Transverse colon (tissue), 4 donors: ENCODE data around the gene ASAP3. TPM values are rescaled to one million over a fixed set of nuclear protein-coding genes. Genes with fewer than 3 reads are reported as not detected.

Source experiments
- DNase-seq: peaks from one replicate; pipeline ENCODE4 v3.0.0-alpha.2; 2019
- H3K27ac ChIP-seq, 4 donors: fragments of 200-600 bp; sonication (generic); 2 replicates each; pipeline ENCODE4 v1.5.1; 2016 to 2018; ENCODE audit warnings: inconsistent platforms in 4 of 4
- H3K27me3 ChIP-seq: fragments of 200-600 bp; sonication (generic); 2 replicates; pipeline ENCODE4 v1.5.1; 2017; ENCODE audit warnings: inconsistent platforms
- H3K36me3 ChIP-seq, 4 donors: fragments of 200-600 bp; sonication (generic); 2 replicates each; pipeline ENCODE4 v1.5.1; 2017 to 2019; ENCODE audit warnings: inconsistent platforms in 4 of 4
- H3K4me1 ChIP-seq, 4 donors: fragments of 200-600 bp; sonication (generic); 2 replicates each; pipeline ENCODE4 v1.5.1; 2017 to 2020; ENCODE audit warnings: inconsistent platforms in 4 of 4
- H3K4me3 ChIP-seq, 4 donors: fragments of 200-600 bp; sonication (generic); 1 replicate in 1 of 4; 2 replicates in 3 of 4; pipeline versions ENCODE4 v1.5.1 to v1.6.1; 2017 to 2019; ENCODE audit warnings: inconsistent platforms in 4 of 4
- H3K9me3 ChIP-seq, 2 donors: fragments of 200-600 bp; sonication (generic); 2 replicates each; pipeline ENCODE4 v1.5.1; 2017 to 2019; ENCODE audit warnings: inconsistent platforms in 2 of 2
- CTCF ChIP-seq, 5 experiments: fragments of 200-600 bp in 3 of 5; fragments of 450-650 bp in 2 of 5; sonication (generic) in 3 of 5; IDR thresholded peaks; 1 replicate in 2 of 5; 2 replicates in 3 of 5; pipeline ENCODE4 v1.5.1; 2016 to 2017; ENCODE audit warnings: antibody characterized with exemption in 5 of 5, inconsistent platforms in 3 of 5, mild to moderate bottlenecking in 2 of 5, moderate library complexity in 1 of 5
- EP300 ChIP-seq: sonication (generic); formaldehyde crosslinking; IDR thresholded peaks from one replicate; pipeline ENCODE4 v1.6.1; 2017; ENCODE audit warnings: antibody characterized with exemption, low read depth
- POLR2A ChIP-seq: fragments of 450-650 bp; IDR thresholded peaks from one replicate; pipeline ENCODE4 v1.6.1; 2016; ENCODE audit warnings: antibody characterized with exemption, mild to moderate bottlenecking, moderate library complexity
- POLR2AphosphoS5 ChIP-seq, 3 donors: sonication (generic); formaldehyde crosslinking; IDR thresholded peaks; one replicate each; pipeline ENCODE4 v1.6.1; 2016; ENCODE audit warnings: antibody characterized with exemption in 3 of 3
- WGBS, 2 donors: methylation state at CpG; one replicate each; pipeline ENCODE4 v1.1.5; 2018; ENCODE audit warnings: low coverage in 1 of 2; 5-methylcytosine and 5-hydroxymethylcytosine counted together
- in situ Hi-C, 4 donors: fragments of 200-750 bp; cut with MboI; loops; one replicate each; pipeline versions ENCODE4 v1.15.0 to v1.15.1; 2017; ENCODE audit warnings: low sequenced_read_pairs in 3 of 4, low pct_ligation_motif_present in 1 of 4, low pct_unique_long_range_greater_than_20kb in 1 of 4
- intact Hi-C: fragments of 100-400 bp; cut with DNase I; formaldehyde crosslinking; loops from one replicate; pipeline ENCODE4 v1.15.1; 2023; ENCODE audit warnings: low total_unique reads
- total RNA-seq, 4 donors: library from RNA; depleted of rRNA; stranded (reverse); fragments of >200 nt; gene quantifications; one replicate each; pipeline ENCODE4 v1.1.0, GENCODE V29; 2016

ASAP3 gene
- total RNA-seq, 4 donors from 2014 or later = 38.2 to 62.9 (median 48.3) TPM

- H3K36me3 ChIP-seq = no peaks in the 10 kb centered on the region
- H3K9me3 ChIP-seq = no peaks in the 10 kb centered on the region
- WGBS, 2 donors = 76% methylated on average over 10 of the region's 12 CpGs; no CpG with 5 or more reads in 1 of the 2 donors
- no peak for DNase-seq
- H3K4me3 ChIP-seq = no peak overlapping the region
- H3K27ac ChIP-seq = peak overlapping the region in 2 of 4 donors; percentile 21 to 25
- intact Hi-C loops (no loop called here), in situ Hi-C loops (no loop called here)
- no peak for TF ChIP-seq POLR2A
- TF ChIP-seq CTCF (IDR thresholded peaks at IDR 0.05) = no peak
- TF ChIP-seq EP300 = no peak
- TF ChIP-seq POLR2AphosphoS5 (IDR thresholded peaks at IDR 0.05) = no peak
- H3K27me3 ChIP-seq = no peaks in the 10 kb centered on the region
- peaks cover 0 to 9% (median 4%) of the 10 kb centered on the region in 4 donors for H3K4me1 ChIP-seq
Measured at GRCh38 chr1:23470282-23471070, 13.5 kb downstream of the ASAP3 start.

GRCh38 chr1:23469372-23469982, 14.5 kb downstream of the ASAP3 start:
- no peak for DNase-seq
- 67% methylated on average over 5 of the region's 5 CpGs; no CpG with 5 or more reads in 1 of the 2 donors for WGBS, 2 donors
- H3K36me3 ChIP-seq = no peaks in the 10 kb centered on the region
- no peak overlapping the region for H3K4me3 ChIP-seq
- peaks cover 0 to 9% (median 4%) of the 10 kb centered on the region in 4 donors for H3K4me1 ChIP-seq
- H3K9me3 ChIP-seq = no peaks in the 10 kb centered on the region
- H3K27me3 ChIP-seq = no peaks in the 10 kb centered on the region
- TF ChIP-seq CTCF (IDR thresholded peaks at IDR 0.05) (no peak), EP300 (no peak), POLR2A (no peak), POLR2AphosphoS5 (IDR thresholded peaks at IDR 0.05) (no peak)
- intact Hi-C loops = no loop called here
- in situ Hi-C loops = no loop called here
- H3K27ac ChIP-seq = no peak overlapping the region

GRCh38 chr1:23466423-23466989, 17.5 kb downstream of the ASAP3 start:
- no peaks in the 10 kb centered on the region for H3K27me3 ChIP-seq
- H3K9me3 ChIP-seq = no peaks in the 10 kb centered on the region
- intact Hi-C loops (no loop called here), in situ Hi-C loops (no loop called here)
- no peak overlapping the region for H3K27ac ChIP-seq
- no peak for TF ChIP-seq POLR2A
- TF ChIP-seq CTCF (IDR thresholded peaks at IDR 0.05) = no peak
- no peak for TF ChIP-seq EP300
- no peak for TF ChIP-seq POLR2AphosphoS5 (IDR thresholded peaks at IDR 0.05)
- H3K4me3 ChIP-seq = no peak overlapping the region
- no peaks in the 10 kb centered on the region for H3K36me3 ChIP-seq
- peaks cover 0 to 9% (median under 1%) of the 10 kb centered on the region in 4 donors for H3K4me1 ChIP-seq
- no peak for DNase-seq
- WGBS, 2 donors = 95 to 100% methylated on average over 3 of the region's 3 CpGs

GRCh38 chr1:23463286-23463685, 20.7 kb downstream of the ASAP3 start:
- WGBS, 2 donors = 82 to 85% methylated on average over 3 of the region's 3 CpGs
- H3K27ac ChIP-seq = no peak overlapping the region
- no peaks in the 10 kb centered on the region for H3K27me3 ChIP-seq
- no peaks in the 10 kb centered on the region for H3K36me3 ChIP-seq
- intact Hi-C loops = no loop called here
- TF ChIP-seq POLR2AphosphoS5 (IDR thresholded peaks at IDR 0.05) (no peak), CTCF (IDR thresholded peaks at IDR 0.05) (no peak), POLR2A (no peak), EP300 (no peak)
- no peaks in the 10 kb centered on the region for H3K9me3 ChIP-seq
- no peak for DNase-seq
- in situ Hi-C loops = no loop called here
- no peak overlapping the region for H3K4me3 ChIP-seq
- H3K4me1 ChIP-seq = no peaks in the 10 kb centered on the region
